Activated CD4-positive, alpha-beta T cell treated with anti-CD3 and anti-CD28 coated beads for 36 hours (primary cell): Measurements from ENCODE around the gene FAM117B. TPM values are rescaled to one million over a fixed set of nuclear protein-coding genes. Genes with fewer than 3 reads are reported as not detected.

ENCODE experiments used
- ATAC-seq: fragments of 200-7000 bp; cut with Tn5 transposase; one replicate; pipeline ENCODE4 v1.10.0; 2021; ENCODE audit warnings: mild to moderate bottlenecking, moderate library complexity
- CTCF ChIA-PET: fragments of 350-600 bp; sonication (Branson Sonifier 250); formaldehyde crosslinking; loops from one replicate; lab custom pipeline; 2021; ENCODE audit warnings: antibody characterized with exemption; lab: Charles Lee
- POLR2A ChIA-PET: fragments of 350-600 bp; sonication (Branson Sonifier 250); formaldehyde crosslinking; loops from one replicate; lab custom pipeline; 2021; ENCODE audit warnings: antibody characterized with exemption, inconsistent platforms; lab: Charles Lee
- DNase-seq: peaks from one replicate; pipeline ENCODE4 v3.0.0-alpha.2; 2020
- H3K27ac Mint-ChIP-seq: one replicate; pipeline ENCODE4 v1.8.0; 2021; ENCODE audit warnings: mixed read lengths
- H3K27me3 Mint-ChIP-seq: one replicate; pipeline ENCODE4 v1.8.0; 2021; ENCODE audit warnings: mixed read lengths
- H3K36me3 Mint-ChIP-seq: one replicate; pipeline ENCODE4 v1.8.0; 2021; ENCODE audit warnings: low read depth, mixed read lengths
- H3K4me1 Mint-ChIP-seq: one replicate; pipeline ENCODE4 v1.8.0; 2021; ENCODE audit warnings: mixed read lengths
- H3K4me3 Mint-ChIP-seq: one replicate; pipeline ENCODE4 v1.8.0; 2021; ENCODE audit warnings: mild to moderate bottlenecking, moderate library complexity, mixed read lengths
- H3K9me3 Mint-ChIP-seq: one replicate; pipeline ENCODE4 v1.8.0; 2021; ENCODE audit warnings: low read depth, mixed read lengths
- intact Hi-C, 2 experiments: fragments of 100-400 bp; cut with DNase I in 1 of 2; cut with micrococcal nuclease in 1 of 2; formaldehyde crosslinking; loops; one replicate each; pipeline versions ENCODE4 v1.14.2 to v1.15.1; 2022 to 2024; cut with DNase I, micrococcal nuclease
- total RNA-seq, 2 experiments: library from RNA; stranded (reverse); gene quantifications; one replicate each; pipeline ENCODE4 v1.2.3, GENCODE V29; 2021

Gene FAM117B
- total RNA-seq, 2 experiments from 2014 or later = 15.3 to 16.6 TPM

DNA sequence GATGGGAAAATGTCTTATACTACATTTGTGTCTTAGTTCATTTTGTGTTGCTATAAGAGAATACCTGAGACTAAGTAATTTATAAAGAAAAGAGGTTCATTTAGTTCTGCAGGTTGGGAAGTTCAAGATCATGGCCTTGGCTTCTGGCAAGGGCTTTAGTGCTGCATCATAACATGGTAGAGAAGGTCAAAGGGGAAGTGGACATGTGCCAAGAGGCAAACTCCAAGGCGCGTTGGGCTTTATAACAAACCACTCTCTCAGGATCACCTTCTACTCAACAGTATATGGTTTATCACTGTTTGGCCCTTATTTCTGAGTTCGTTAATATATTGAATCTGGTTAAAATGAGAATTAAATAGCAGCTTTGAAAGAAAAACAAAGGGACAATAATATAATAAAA is 178.6 kb downstream of the FAM117B start:
- no peak overlapping the region for H3K4me3 Mint-ChIP-seq
- H3K36me3 Mint-ChIP-seq = peaks cover 28% of the 10 kb centered on the region
- ChIA-PET CTCF (no interaction called here), POLR2A (no interaction called here)
- H3K9me3 Mint-ChIP-seq = peaks cover 9% of the 10 kb centered on the region
- H3K27ac Mint-ChIP-seq = no peak overlapping the region
- no peaks in the 10 kb centered on the region for H3K4me1 Mint-ChIP-seq
- no peaks in the 10 kb centered on the region for H3K27me3 Mint-ChIP-seq
- no peak for DNase-seq
- no peak for ATAC-seq
- intact Hi-C loops = no loop called here

DNA sequence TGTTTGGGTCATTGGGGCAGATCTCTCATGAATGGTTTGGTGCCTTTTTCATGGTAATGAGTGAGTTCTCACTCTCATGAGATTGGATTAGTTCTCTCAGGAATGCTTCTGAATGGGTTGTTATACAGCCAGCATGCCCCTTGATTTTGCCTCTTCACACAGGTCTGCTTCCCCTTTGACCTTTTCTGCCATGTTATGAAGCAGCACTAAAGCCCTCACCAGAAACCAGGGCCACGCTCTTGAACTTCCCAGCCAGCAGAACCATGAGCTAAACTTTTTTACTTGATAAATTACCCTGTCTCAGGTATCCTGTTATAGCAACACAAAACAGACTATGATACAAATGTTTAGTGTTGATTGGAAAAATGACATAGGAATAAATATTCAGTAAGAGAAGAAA is 179.5 kb downstream of the FAM117B start:
- H3K27ac Mint-ChIP-seq = no peak overlapping the region
- DNase-seq = no peak
- no peaks in the 10 kb centered on the region for H3K4me1 Mint-ChIP-seq
- intact Hi-C loops = no loop called here
- H3K9me3 Mint-ChIP-seq = peaks cover 4% of the 10 kb centered on the region
- no peak for ATAC-seq
- H3K36me3 Mint-ChIP-seq = peaks cover 20% of the 10 kb centered on the region
- H3K4me3 Mint-ChIP-seq = no peak overlapping the region
- H3K27me3 Mint-ChIP-seq = no peaks in the 10 kb centered on the region
- POLR2A ChIA-PET = no interaction called here
- CTCF ChIA-PET = no interaction called here

- intact Hi-C loops = no loop called here
Measured at GRCh38 chr2:202815548-202816360, 181.0 kb downstream of the FAM117B start.

DNA sequence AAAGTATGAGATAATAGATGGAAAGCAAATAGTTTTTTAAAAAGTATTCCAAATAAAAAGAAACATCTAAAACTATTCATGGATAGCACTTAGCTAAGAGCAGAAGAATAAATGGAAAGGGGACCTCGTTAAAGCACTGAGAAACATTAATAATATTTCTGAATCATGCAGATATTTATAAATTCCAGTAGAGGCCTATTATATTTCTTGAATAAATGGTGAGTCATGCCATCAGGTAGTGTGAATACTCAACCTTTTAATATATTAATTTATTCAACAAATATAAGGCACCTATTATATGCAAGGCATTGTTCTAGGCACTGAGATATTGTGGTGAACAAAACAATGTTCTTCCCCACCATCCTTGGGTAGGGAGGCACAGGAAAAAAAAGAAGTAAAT is 183.0 kb downstream of the FAM117B start:
- H3K4me3 Mint-ChIP-seq = no peak overlapping the region
- DNase-seq (no peak), ATAC-seq (no peak)
- no peak overlapping the region for H3K27ac Mint-ChIP-seq
- no peaks in the 10 kb centered on the region for H3K9me3 Mint-ChIP-seq
- no peaks in the 10 kb centered on the region for H3K4me1 Mint-ChIP-seq
- CTCF ChIA-PET = interaction anchor here (0.5 to 1.4 kb wide), 3 partner anchors 53 to 245 kb away, joined by 3 to 6 read pairs (median 3); no protein-coding TSS in a partner anchor
- no peaks in the 10 kb centered on the region for H3K27me3 Mint-ChIP-seq
- POLR2A ChIA-PET = interaction anchor here (0.6 kb wide), 1 partner anchor 233 kb away, joined by 3 read pairs; no protein-coding TSS in a partner anchor
- H3K36me3 Mint-ChIP-seq = peaks cover 7% of the 10 kb centered on the region
- intact Hi-C loops = no loop called here

More at GRCh38 chr2:202815548-202816360, 181.0 kb downstream of the FAM117B start:
- CTCF ChIA-PET = interaction anchor here (1.1 kb wide), 1 partner anchor 27 kb away, joined by 3 read pairs; no protein-coding TSS in a partner anchor
- Mint-ChIP-seq H3K9me3 (peaks cover 2% of the 10 kb centered on the region), H3K27ac (no peak overlapping the region), H3K4me3 (no peak overlapping the region), H3K36me3 (peaks cover 14% of the 10 kb centered on the region), H3K27me3 (no peaks in the 10 kb centered on the region), H3K4me1 (no peaks in the 10 kb centered on the region)
- DNase-seq = no peak
- POLR2A ChIA-PET = no interaction called here
- no peak for ATAC-seq

DNA sequence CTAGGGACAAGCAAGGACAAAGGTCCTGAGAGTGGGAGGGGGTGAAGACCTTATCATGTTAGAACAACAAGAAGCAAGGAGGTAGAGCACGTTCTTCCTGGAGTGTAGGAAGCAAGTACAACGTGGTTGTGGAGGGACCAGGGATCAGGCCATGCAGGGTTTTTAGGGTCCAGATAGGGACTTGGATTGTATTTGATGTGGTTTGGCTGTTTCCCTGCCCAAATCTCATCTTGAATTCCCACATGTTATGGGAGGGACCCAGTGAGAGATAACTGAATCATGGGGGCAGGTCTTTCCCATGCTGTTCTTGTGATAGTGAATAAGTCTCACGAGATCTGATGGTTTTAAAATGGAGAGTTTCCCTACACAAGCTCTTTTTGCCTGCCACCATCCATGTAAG is 183.6 kb downstream of the FAM117B start:
- POLR2A ChIA-PET = no interaction called here
- Mint-ChIP-seq H3K36me3 (peaks cover 7% of the 10 kb centered on the region), H3K4me3 (no peak overlapping the region), H3K4me1 (no peaks in the 10 kb centered on the region), H3K9me3 (no peaks in the 10 kb centered on the region), H3K27me3 (no peaks in the 10 kb centered on the region), H3K27ac (no peak overlapping the region)
- DNase-seq (no peak), ATAC-seq (no peak)
- CTCF ChIA-PET = no interaction called here
- intact Hi-C loops = no loop called here

Other genes starting within 250 kb of the FAM117B start
- gene ICA1L, start 236.8 kb downstream of the FAM117B start, total RNA-seq = 1 to 10 TPM; 7.5 to 8.2 TPM